ENCODE results near the gene SLC22A1. TPM values are rescaled to one million over a fixed set of nuclear protein-coding genes. Genes with fewer than 3 reads are reported as not detected.

Gene SLC22A1
- total and polyA plus RNA-seq, 2 experiments from 2014 or later: 6.7 to 12.9 TPM

DNA sequence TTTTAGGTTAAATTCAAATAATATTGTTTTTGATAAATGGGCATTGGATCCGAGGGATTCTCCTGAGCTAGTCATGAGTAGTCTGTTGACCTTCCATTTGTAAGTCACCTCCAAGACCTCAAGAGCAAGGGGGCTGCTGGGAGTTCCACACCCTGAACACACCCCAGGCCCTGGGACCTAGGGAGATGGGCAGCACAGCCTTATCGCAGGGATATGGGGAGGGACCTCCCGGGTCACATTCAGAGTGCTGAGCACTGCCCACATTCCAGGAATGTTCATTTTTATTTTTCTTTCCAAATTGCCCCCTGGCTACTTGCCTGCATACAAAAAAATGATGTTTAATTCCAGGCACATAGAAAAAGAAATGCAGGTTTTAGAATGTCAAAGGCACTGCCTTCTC is 81.5 kb downstream of the SLC22A1 start:
- Histone ChIP-seq H3K27me3 (no peaks in the 10 kb centered on the region), H3K9me3 (ENCODE audit: low read depth) (no peaks in the 10 kb centered on the region), H2AFZ (no peak overlapping the region), H4K20me1 (ENCODE audit: insufficient read depth, poor library complexity, severe bottlenecking) (no peaks in the 10 kb centered on the region), H3K9me2 (replicated peaks; ENCODE audit: insufficient read depth) (no peaks in the 10 kb centered on the region), H3K79me2 (no peaks in the 10 kb centered on the region), H3K4me2 (no peak overlapping the region), H3K4me3 (no peak overlapping the region), H3K4me1 (ENCODE audit: insufficient read depth) (peaks cover 4% of the 10 kb centered on the region), H3K27ac (no peak overlapping the region), H3K36me3 (replicated peaks; ENCODE audit: insufficient read depth, low read depth) (no peaks in the 10 kb centered on the region)
- TF ChIP-seq EZH2 (IDR thresholded peaks at IDR 0.05; ENCODE audit: borderline replicate concordance) (no peak), EZH2phosphoT487 (IDR thresholded peaks at IDR 0.05; ENCODE audit: low read depth, severe bottlenecking, unreplicated experiment) (no peak)
- TF ChIP-seq, protein P1, sequence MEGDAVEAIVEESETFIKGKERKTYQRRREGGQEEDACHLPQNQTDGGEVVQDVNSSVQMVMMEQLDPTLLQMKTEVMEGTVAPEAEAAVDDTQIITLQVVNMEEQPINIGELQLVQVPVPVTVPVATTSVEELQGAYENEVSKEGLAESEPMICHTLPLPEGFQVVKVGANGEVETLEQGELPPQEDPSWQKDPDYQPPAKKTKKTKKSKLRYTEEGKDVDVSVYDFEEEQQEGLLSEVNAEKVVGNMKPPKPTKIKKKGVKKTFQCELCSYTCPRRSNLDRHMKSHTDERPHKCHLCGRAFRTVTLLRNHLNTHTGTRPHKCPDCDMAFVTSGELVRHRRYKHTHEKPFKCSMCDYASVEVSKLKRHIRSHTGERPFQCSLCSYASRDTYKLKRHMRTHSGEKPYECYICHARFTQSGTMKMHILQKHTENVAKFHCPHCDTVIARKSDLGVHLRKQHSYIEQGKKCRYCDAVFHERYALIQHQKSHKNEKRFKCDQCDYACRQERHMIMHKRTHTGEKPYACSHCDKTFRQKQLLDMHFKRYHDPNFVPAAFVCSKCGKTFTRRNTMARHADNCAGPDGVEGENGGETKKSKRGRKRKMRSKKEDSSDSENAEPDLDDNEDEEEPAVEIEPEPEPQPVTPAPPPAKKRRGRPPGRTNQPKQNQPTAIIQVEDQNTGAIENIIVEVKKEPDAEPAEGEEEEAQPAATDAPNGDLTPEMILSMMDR (IDR thresholded peaks at IDR 0.05; ENCODE audit: poor library complexity): no peak
- WGBS (ENCODE audit: low lambda C conversion rate, missing lambda C conversion rate): 85% methylated on average over 3 of the region's 3 CpGs
- no peak for DNase-seq (ENCODE audit: low spot score)

DNA sequence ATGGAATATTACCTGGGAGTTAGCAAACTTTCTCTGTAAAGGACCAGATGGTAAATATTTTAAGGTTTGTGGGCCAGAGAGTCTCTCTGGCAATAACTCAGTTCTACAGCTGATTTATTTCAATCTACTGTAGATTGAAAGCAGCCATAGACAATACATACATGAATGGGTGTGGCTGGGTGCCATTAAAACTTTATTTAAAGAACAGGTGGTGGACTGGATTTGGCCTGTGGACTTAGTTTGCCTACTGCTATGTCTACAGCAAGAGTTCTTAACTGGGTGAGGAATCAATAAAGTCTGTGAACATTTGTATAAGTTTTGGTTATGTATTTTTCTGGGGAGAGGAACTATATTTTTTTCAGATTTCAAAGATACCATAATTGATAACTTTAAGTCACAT is 81.9 kb downstream of the SLC22A1 start:
- no peak for DNase-seq (ENCODE audit: low spot score)
- Histone ChIP-seq H3K4me2 (no peak overlapping the region), H3K36me3 (replicated peaks; ENCODE audit: insufficient read depth, low read depth) (no peaks in the 10 kb centered on the region), H2AFZ (no peak overlapping the region), H3K27me3 (no peaks in the 10 kb centered on the region), H3K27ac (no peak overlapping the region), H3K79me2 (no peaks in the 10 kb centered on the region), H3K4me3 (no peak overlapping the region), H3K9me2 (replicated peaks; ENCODE audit: insufficient read depth) (no peaks in the 10 kb centered on the region), H3K9me3 (ENCODE audit: low read depth) (no peaks in the 10 kb centered on the region), H4K20me1 (ENCODE audit: insufficient read depth, poor library complexity, severe bottlenecking) (no peaks in the 10 kb centered on the region), H3K4me1 (ENCODE audit: insufficient read depth) (peaks cover 4% of the 10 kb centered on the region)
- TF ChIP-seq EZH2 (IDR thresholded peaks at IDR 0.05; ENCODE audit: borderline replicate concordance): no peak
- TF ChIP-seq EZH2phosphoT487 (IDR thresholded peaks at IDR 0.05; ENCODE audit: low read depth, severe bottlenecking, unreplicated experiment): no peak
- TF ChIP-seq, protein P1 (IDR thresholded peaks at IDR 0.05; ENCODE audit: poor library complexity): no peak

DNA sequence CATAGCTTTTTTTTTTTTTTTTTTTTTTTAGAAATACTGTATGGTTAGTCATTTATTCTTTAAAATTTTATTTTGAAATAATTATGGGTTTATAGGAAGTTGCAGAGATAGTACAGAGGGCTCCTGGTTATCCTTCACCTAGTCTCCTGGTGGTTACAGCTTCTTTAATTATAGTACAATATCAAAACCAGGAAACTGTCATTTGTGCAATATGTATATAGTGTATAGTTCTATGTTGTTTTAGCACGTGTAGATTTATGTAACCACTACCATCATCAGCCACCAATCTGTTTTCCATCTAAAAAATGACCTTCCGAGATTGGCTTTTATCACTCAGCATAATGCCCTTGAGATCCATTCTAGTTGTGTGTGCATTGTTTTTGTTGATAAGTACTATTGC is 82.3 kb downstream of the SLC22A1 start:
- 91% methylated on average over 2 of the region's 2 CpGs for WGBS (ENCODE audit: low lambda C conversion rate, missing lambda C conversion rate)
- no peaks in the 10 kb centered on the region for H3K9me3 ChIP-seq (ENCODE audit: low read depth)
- no peak for DNase-seq (ENCODE audit: low spot score)
- H3K4me2 ChIP-seq: no peak overlapping the region
- H3K27me3 ChIP-seq: no peaks in the 10 kb centered on the region
- H3K4me1 ChIP-seq (ENCODE audit: insufficient read depth): peaks cover 2% of the 10 kb centered on the region
- H3K4me3 ChIP-seq: no peak overlapping the region
- H2AFZ ChIP-seq: no peak overlapping the region
- TF ChIP-seq, protein P1 (IDR thresholded peaks at IDR 0.05; ENCODE audit: poor library complexity): no peak
- TF ChIP-seq EZH2 (IDR thresholded peaks at IDR 0.05; ENCODE audit: borderline replicate concordance): no peak
- TF ChIP-seq EZH2phosphoT487 (IDR thresholded peaks at IDR 0.05; ENCODE audit: low read depth, severe bottlenecking, unreplicated experiment): no peak
- H3K36me3 ChIP-seq (replicated peaks; ENCODE audit: insufficient read depth, low read depth): no peaks in the 10 kb centered on the region
- no peaks in the 10 kb centered on the region for H4K20me1 ChIP-seq (ENCODE audit: insufficient read depth, poor library complexity, severe bottlenecking)
- no peaks in the 10 kb centered on the region for H3K79me2 ChIP-seq
- no peak overlapping the region for H3K27ac ChIP-seq
- no peaks in the 10 kb centered on the region for H3K9me2 ChIP-seq (replicated peaks; ENCODE audit: insufficient read depth)

DNA sequence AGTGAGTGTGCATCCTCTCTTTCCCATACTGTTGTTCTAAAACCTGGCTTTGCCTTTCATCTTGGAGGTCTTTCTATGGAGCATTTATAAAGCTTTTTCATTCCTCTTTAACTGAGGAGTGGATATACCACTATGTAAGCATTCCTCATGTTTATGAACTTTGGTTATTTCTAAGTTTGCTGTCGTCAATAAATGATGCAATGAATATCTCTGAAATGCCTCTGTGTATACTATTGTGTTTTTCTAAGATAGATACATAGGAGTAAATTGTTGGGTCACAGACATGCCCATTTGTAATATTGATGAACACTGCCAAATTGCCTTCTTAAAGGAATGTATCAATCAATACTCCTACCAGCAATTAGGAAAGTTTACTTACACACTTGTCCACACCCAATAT is 83.1 kb downstream of the SLC22A1 start:
- no peaks in the 10 kb centered on the region for H3K27me3 ChIP-seq
- no peaks in the 10 kb centered on the region for H3K4me1 ChIP-seq (ENCODE audit: insufficient read depth)
- no peaks in the 10 kb centered on the region for H3K9me3 ChIP-seq (ENCODE audit: low read depth)
- H3K27ac ChIP-seq: no peak overlapping the region
- H3K9me2 ChIP-seq (replicated peaks; ENCODE audit: insufficient read depth): no peaks in the 10 kb centered on the region
- no peak for DNase-seq (ENCODE audit: low spot score)
- H3K36me3 ChIP-seq (replicated peaks; ENCODE audit: insufficient read depth, low read depth): no peaks in the 10 kb centered on the region
- H4K20me1 ChIP-seq (ENCODE audit: insufficient read depth, poor library complexity, severe bottlenecking): no peaks in the 10 kb centered on the region
- no peaks in the 10 kb centered on the region for H3K79me2 ChIP-seq
- WGBS (ENCODE audit: low lambda C conversion rate, missing lambda C conversion rate): 79% methylated on average over 1 of the region's 1 CpG
- H3K4me3 ChIP-seq: no peak overlapping the region
- no peak overlapping the region for H3K4me2 ChIP-seq
- H2AFZ ChIP-seq: no peak overlapping the region
- TF ChIP-seq, protein P1 (IDR thresholded peaks at IDR 0.05; ENCODE audit: poor library complexity): no peak
- no peak for TF ChIP-seq EZH2phosphoT487 (IDR thresholded peaks at IDR 0.05; ENCODE audit: low read depth, severe bottlenecking, unreplicated experiment)
- TF ChIP-seq EZH2 (IDR thresholded peaks at IDR 0.05; ENCODE audit: borderline replicate concordance): no peak
